Esophagus mucosa (tissue), 1 donor: Measurements from ENCODE around the gene MRPL14. TPM values are rescaled to one million over a fixed set of nuclear protein-coding genes. Genes with fewer than 3 reads are reported as not detected.
A peak's percentile ranks its signal among the peaks of the same experiment; 100 is the strongest.
"Not testable (repeated sequence)": the region's sequence is repeated elsewhere in the genome, so short reads cannot be mapped to it uniquely, and the experiment has no call there.

Experiments used
- ATAC-seq: fragments of 200-7000 bp; cut with Tn5 transposase; one replicate; pipeline ENCODE4 v1.9.1; 2020
- total RNA-seq: library from RNA; stranded (reverse); gene quantifications from one replicate; pipeline ENCODE4 v1.2.4, GENCODE V29; 2023
- donor health status: DM: yes; HTN: yes; CAD: no.

MRPL14 gene
- total RNA-seq, 1 donor from 2014 or later = 47.4 TPM

DNA sequence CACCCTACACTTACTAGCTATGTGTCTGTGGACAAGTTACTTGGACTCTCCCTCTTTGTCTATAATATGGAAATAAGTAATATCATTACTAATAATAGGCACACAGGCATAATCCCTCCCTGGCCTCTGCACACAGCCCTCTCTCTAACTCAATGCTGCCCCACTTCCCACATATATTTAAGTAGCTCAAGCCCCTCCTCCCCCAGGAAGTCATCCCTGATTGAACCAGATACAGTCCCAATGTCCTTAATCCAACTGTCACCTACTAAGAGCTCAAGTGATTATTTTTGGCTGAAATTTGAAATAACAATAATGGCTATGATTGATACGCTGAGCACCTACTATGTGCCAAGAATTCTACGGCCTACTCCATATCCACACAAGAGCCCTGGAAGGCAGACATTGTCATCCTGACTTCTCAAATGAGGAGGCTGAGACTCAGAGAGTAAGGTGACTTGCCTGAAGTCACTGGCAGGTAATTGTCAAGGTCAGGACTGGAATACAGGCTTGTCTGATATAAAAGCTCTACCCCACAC, 29.4 kb downstream of the MRPL14 start:
- ATAC-seq = no peak

DNA sequence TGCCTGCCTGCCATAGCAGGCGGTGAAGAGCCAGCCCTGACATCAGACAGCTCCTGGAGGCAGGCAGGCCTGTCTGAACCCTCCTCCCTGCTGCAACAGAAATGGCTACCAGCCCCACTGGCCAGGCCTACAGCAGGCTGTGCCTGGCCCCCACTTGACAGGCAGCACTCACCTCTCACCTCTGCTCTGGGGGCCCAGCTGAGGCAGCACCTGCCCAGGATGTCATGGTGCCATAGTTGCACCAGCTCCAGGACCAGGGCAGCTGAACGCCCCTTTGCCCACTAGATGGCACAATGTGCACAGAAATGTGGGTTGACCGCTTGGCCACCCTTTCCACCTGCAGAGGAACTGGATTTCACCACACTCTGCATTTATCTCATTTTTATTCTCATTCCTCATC, 30.6 kb downstream of the MRPL14 start:
- ATAC-seq = peak; percentile 82

DNA sequence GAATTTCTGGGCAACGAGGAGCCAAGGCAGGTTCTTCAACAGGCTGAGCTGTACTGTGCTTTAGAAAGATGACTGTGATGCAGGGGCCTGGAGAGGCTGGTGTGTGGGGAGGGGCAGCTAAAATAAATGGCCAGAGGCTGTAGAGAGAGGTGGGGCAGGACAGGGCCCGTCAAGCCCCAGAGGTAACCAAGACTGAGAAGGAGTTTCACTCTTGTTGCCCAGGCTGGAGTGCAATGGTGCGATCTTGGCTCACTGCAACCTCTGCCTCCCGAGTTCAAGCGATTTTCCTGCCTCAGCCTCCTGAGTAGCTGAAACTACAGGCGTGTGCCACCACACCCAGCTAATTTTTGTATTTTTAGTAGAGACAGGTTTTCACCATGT, 32.0 kb downstream of the MRPL14 start:
- ATAC-seq = not testable (repeated sequence)

DNA sequence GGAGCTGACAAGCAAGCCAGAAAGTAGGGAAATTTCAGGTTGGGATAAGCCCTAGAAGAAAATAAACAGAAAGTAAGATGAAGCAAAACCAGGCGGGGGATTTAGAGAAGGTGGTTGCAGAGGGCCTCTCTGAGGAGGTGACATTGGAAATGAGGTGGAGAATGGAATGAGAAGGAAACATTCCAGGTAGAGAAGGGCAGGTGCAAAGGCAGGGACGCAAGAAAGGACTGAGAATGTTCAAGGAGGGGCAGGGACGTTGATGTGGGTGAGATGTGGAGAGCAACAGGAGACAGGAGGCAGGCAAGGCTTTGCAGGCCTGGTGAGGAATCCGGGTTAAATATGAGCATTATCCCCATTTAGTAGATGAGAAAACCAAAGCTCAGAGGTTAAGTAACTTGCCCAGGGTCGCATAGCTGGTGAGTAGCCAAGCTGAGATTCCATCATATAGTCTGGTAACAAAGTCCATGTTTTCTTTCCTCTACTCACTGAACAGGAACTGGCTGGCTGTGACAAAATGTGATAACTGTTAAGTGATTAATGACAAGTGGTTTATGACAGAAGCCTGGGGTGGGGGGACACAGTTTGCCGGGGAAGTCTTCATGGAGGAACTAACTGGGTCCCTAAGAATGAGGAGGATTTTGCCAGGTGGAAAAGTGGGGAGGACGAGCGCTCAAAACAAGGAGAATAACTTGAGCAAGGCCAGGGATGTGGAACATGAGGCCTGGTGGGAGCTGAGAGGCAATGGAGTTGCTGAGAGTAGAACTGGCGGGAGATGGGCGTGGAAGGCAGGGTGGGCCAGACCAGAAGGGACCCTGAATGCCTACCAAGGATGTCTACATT, 32.6 kb downstream of the MRPL14 start:
- ATAC-seq = no peak

DNA sequence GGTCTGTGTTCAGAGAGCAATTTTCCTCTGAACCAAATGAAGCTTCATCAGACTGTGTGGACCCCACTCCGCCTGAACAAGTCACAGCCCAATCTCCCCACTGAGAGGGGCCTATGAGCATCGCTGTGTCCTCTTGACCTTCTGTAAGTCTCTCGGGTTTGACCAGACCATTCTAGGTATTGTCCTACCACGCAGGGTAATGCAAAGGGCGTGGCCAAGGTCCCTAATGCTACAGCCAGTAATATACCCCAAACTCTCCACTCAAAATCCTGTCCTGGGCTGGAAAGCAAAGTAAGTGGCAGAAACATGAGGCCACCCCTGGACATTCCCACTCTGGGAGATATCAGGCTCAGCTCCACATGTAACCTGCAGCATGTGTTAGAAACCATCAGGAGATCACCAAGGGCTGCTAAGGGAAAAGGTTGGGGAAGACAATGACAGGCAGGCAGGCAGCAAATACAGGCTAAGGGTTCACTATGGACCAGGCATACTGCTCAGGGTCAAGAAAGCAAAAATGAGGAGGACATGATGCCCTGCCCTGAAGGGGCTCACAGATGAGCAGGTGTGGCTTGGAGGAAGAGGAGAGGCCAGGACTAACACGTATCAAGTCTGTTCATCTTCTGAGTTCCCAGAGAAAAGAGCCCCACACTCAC, 33.4 kb downstream of the MRPL14 start:
- no peak for ATAC-seq

DNA sequence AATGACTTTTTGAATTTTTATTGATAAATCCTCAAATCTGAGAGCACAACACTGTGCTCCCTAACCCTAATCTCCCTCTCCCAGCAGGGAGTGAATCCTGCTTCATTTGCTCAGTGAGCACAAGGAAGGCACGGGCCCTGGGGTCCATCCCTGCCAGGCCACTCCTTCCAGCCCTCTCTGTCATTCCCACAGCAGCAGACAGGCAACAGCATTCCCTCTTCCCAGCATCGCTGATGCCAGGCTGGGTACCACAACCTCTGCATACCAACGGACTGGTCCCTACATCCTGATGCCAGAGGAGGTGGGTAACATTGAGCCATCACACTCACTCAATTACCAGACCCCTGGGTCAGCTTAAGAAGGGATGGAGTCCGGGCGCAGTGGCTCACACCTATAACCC, 34.2 kb downstream of the MRPL14 start:
- ATAC-seq = no peak

DNA sequence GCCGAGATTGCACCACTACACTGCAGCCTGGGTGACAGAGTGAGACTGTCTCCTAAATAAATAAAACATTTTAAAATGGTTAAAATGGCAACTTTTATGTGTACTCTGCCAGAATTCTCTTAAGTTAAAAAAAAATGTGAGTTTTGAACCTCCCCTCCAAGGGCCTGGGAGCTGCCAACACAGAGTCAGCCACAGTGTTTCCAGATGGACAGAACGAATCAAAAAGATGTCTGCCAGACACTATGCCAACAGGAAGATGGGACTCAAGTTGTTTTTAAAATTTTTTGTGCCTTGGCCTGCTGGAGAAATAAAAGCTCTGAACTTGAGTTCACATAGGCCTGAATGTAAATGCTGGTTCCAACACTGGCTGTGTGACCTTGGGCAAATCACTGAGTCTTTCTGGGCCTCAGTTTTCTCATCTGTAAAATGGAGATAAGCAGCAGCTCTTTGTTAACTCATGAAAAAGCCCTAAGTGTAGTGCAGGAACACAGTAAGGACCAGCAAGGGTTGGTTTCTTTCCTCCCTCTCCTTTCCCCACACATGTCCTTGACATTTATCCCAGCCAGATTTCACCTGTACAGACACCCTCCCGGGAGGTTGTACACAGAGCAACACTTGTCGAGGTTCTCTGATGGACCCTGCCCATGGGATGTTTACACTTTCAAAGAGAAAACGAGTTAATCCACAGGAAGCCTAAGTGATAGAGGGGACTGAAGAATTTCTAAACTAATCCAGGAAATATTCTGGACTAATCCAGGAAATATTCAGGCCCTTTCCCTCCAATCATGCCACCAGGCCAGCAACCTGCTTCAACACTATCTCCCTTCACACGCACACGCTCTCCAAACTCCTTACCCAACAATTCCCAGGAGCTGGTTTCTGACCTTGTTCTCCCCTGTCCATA, 35.0 kb downstream of the MRPL14 start:
- ATAC-seq = no peak

DNA sequence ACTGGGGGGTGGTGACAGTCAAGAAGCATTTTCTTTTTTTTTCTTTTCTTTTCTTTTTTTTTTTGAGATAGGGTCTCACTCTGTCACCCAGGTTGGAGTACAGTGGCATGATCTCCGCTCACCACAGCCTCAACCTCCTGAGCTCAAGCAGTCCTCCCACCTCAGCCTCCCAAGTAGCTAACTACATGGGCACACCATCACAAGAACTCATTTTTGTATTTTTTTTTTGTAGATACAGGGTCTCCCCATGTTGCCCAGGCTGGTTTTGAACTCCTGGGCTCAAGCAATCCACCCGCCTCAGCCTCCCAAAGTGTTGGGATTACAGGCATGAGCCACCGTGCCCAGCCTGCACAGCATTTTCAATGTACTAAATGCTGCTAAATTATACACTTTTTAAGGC, 35.9 kb downstream of the MRPL14 start:
- ATAC-seq = not testable (repeated sequence)

DNA sequence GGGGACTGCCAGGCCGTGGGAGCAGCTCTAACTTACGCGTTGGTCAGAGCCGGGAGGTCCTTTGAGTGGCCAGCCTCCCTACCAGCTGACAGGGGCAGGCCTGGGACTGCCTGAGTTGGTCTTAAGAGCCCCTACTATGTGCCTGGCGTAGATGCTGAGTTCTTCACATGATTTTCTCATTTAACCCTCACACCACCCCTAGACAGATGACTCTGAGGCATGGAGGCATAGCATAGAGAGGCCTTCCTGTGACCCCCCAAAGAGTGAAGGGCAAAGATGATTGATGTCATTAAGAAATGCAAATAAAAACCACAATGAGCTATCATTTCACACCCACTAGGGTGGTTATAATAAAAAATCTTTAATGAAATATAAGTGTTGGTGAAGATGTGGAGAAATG, 36.8 kb downstream of the MRPL14 start:
- ATAC-seq = no peak

DNA sequence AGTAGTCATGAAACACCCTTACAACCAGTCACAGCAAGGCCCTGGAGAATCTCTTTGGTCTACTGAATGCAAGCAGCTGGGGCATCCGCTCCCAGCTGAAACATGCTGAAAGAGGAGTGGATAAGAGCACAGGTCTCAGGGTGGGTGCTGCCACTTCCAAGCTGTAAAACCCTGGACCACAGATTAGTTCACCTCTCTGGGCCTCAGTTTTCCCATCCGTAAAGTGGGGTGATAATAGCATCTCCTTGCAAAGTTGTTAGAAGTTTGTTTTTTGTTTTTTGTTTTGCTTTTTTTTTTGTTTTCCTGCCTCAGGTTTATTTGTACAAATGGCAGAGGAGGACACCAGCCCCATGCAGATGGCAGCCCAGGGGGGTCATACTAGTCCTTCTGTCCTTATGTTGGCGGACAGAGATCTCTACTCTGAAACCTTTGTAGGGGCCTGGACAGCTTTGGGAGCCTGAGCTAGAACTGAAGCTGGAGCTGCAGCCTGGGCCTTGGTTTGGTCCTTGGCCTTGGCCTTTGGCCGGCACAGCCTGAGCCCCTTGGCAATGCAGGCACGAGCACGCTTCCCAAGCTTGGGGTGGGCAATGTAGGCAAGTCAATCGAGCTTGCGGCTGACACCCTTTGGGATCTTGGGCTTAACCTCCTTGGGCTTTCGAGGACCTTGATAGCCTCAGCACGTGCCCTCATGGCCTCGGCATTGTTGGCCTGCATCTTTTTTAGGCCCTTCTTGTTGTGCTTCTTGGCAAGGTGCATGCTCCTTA, 38.2 kb downstream of the MRPL14 start:
- no peak for ATAC-seq

DNA sequence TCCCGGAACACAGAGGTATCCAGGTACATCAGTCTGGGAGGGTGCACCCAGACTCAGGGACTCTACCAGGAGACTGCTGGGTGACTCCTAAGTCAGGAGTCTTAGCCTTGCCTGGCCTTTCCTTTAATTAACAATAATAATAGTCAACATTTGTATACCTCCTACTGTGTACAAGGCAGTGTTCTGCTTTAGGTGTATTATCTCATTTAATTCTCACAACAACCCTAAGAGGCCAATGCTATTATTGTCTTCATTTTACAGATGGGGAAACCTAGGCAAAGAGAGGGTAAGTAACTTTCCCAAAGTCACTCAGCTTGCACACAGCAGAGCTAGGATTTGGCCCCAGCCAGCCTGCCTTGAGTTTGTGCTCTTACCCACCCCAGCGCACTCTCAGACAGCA, 39.6 kb downstream of the MRPL14 start:
- no peak for ATAC-seq

DNA sequence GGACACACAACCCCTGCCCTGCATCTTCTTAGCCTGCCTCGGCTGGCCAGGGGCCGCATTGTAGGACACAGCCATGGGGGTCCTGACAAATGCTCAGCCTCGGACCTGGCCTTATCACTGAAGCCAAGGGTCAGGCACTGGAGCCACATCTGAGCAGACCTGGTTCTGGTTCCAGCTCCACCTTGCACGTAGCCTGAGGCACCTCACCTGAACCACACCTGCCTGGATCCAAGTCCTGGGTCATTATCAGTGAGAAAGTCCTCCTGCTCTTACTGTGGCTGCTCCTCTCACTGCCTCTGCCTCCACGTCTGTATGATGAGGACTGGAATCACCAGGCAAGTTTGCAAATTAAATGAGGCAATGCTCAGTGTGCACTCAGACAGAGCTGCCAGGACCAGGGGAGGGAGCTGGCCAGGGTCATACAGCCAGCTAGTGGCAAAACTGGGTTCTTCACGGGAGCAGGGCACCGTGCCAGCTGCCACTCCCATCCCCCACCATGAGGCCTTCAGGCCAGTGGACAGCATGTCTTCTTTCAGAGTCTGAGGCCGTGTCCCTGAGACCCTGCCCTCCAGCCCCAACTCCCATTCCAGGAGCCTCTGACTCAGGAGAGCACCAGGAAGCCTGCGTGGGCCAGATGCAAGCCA, 40.2 kb downstream of the MRPL14 start:
- ATAC-seq = peak; percentile 14

DNA sequence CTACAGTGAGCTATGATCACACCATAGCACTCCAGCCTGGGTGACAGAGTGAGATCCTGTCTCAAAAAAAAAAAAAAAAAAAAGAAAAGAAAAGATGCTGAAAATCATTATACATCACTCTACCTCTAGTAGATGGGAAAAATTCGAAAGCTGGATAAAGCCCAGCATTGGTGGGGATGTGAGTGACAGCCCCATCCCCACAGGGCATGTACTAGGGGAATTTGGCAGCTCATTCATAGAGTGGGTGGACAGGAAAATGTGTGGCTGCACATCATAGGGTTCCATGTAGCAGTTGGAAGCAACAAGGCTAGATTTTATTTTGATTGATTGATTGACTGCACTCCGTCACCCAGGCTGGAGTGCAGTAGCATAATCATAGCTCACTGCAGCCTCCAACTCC, 42.0 kb downstream of the MRPL14 start:
- ATAC-seq = no peak

DNA sequence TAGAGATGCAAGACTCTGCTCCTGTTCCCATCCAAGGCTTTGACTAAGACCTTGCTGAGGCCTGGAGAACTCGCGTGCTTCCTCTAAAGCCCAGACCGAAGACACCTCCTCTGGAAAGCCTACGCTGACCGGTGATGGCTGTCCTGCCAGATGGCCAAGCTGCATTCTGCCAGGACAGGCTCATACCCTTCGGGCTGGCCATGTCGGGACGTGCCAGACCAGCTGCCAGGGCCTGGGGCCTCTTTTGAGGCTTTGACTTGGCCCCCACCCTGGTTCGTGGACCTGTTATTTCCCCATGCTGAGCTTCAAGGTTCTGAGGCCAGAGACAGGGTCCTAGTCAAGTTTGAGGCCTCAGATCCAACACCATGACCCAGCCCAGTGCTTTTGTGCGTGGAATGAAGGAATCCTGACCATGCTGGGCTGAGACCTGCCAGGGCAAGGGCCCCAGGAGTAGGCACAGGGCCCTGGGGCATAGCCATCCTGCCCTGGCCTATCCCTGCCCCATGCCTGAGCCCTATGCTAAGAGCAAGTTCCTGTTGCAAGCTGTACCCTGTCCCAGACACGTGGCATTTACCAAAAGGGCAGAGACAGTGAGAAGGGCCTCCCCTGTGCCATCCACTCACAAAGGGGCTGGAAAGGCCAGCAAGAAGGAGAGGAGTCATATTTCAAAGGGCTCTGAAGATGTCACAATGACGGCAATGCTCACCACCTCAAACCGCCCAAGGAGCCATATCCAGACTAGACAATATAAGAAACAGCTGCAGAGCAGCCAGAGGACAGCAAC, 42.8 kb downstream of the MRPL14 start:
- ATAC-seq = peak; percentile 84

DNA sequence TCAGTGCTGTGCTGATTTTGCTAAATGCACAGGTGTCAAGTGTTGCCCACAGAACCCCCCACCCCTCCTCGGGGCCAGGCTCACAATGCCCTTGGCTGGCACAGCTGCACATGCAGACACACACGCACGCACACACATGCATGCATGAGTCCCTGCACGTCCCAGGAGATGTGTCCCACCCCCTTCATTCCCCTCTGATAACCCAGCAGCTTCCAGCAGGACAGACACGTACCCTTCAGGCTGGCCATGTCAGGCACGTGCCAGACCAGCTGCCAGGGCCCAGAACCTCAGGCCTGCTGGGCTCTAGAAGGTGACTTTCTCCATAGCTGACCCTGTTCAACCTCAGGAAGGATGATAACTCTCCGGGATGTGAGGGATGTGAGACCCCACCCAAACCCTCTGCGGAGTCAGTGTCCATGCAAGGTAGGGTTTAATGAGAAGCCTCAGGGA, 44.4 kb downstream of the MRPL14 start:
- no peak for ATAC-seq

DNA sequence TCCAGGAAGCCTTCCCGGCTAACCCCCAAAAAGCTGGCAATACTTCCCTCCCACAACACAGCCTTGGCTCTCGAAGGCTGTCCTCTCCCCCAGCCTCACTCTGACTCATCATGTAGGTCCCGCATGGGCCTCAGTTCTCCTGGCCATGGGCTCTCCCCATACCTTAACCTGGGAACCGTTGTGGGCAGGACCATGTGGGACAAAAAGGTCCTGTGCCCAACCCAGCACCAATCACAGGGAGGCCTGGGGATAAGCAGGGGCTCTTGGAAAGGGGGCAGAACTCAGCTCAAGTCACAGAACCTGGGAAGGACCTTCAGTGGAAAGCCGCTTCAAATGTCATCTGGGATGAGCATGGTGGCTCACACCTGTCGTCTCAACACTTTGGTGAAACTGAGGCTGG, 45.5 kb downstream of the MRPL14 start:
- ATAC-seq = no peak

DNA sequence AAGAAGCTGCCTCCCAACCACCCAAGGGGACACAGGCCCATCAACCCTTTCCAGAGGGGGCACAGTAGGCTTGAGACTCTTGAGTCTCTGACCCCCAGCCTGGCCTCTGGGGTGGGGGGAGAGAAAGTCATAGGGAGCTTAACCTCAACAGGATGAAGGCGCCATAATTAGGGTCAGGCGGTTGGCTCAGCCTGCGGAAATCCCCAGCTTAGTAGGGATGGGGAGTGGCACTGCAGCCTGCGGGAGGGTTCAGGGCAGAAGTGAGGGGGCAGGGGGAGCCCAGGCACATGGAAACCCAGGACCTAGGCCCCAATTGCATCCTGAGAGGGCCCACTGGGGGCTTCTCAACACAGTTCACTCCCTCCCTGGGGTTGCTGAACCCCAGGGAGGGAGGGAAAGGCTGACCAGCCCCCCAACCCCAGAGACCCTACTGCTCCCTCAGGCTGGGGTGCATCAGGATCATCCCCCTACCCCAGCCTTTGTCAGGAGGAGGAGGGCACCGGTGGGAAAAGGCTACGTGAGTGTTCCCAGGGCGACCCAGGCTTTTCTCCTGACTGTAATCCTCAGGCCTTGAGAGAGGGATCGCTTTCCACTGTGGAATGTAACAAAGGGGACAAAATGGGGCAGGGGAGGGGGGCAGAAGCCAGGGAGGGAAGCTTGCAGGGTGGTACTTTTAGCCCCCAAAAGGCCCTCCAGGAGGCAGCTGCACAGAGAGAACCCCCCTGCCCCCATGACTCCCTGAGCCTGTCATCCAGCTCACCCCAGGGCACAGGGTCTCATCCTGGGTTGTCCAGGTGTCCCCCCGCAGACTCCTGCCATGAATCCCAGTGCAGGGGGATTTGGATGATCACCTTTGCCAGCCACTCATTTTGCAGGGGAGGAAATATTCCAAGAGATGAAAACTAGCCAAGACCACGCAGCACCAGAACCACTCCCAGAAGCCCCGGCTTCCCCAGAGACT, 46.4 kb downstream of the MRPL14 start:
- ATAC-seq = no peak

DNA sequence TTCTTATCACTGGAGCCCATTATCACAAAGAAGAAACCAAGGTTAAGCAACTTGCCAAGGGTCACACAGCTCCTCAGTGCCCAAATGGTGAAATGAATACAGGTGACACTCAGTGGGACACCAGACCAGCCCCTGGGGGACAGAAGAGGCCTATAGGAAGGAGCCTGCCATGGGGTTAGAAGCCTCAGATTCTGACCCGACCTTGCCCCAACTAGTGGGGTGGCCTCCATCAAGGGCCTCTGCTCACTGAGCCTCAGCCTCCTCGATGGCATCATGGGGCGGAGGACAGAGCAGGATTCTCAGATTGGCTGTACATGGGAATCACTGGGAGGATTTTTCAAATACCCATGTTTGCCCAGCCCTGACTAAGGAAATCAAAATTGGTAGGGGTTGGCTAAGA, 47.6 kb downstream of the MRPL14 start:
- no peak for ATAC-seq
